H1 (cell line): ENCODE results near the gene MAP7D1. TPM values are rescaled to one million over a fixed set of nuclear protein-coding genes. Genes with fewer than 3 reads are reported as not detected.

Experiments
- CTCF ChIA-PET: fragments of 300-600 bp; sonication (Branson Sonifier 250); formaldehyde crosslinking; loops from one replicate; lab custom pipeline; 2021; ENCODE audit not compliant: partially characterized antibody; lab: Charles Lee
- POLR2A ChIA-PET: fragments of 300-600 bp; sonication (Branson Sonifier 250); formaldehyde crosslinking; loops from one replicate; lab custom pipeline; 2021; ENCODE audit warnings: inconsistent platforms; ENCODE audit not compliant: partially characterized antibody; lab: Charles Lee
- DNase-seq, 2 experiments: peaks; one replicate each; pipeline versions ENCODE4 v3.0.0 to v3.0.0-alpha.2; 2010 to 2022; ENCODE audit warnings: low spot score in 2 of 2, low read depth in 1 of 2, mixed read lengths in 1 of 2
- FAIRE-seq: peaks from 2 replicates; lab custom pipeline; 2011; peaks lifted over from hg19 to GRCh38; lab: Jason Lieb, UNC
- H2AFZ ChIP-seq: 2 replicates; pipeline ENCODE4 v1.8.1; 2012; ENCODE audit warnings: low read length, inconsistent platforms
- H2AK5ac ChIP-seq: 2 replicates; pipeline ENCODE4 v1.6.1; 2013; ENCODE audit warnings: low read depth, low read length
- H2BK120ac ChIP-seq: replicated peaks from 2 replicates; pipeline ENCODE3; 2013; ENCODE audit warnings: low read depth, low read length, inconsistent platforms
- H2BK12ac ChIP-seq: 2 replicates; pipeline ENCODE4 v1.6.1; 2013; ENCODE audit warnings: low read depth, low read length
- H2BK15ac ChIP-seq: 2 replicates; pipeline ENCODE4 v1.6.1; 2013; ENCODE audit warnings: low read length
- H2BK20ac ChIP-seq: 2 replicates; pipeline ENCODE4 v1.6.1; 2013; ENCODE audit warnings: low read length
- H2BK5ac ChIP-seq: 2 replicates; pipeline ENCODE4 v1.6.1; 2013; ENCODE audit warnings: low read depth, low read length
- H3K14ac ChIP-seq: 2 replicates; pipeline ENCODE4 v1.6.1; 2013; ENCODE audit warnings: inconsistent platforms; ENCODE audit not compliant: insufficient read length
- H3K18ac ChIP-seq: 2 replicates; pipeline ENCODE4 v1.6.1; 2013; ENCODE audit warnings: low read length; ENCODE audit errors: extremely low read depth
- H3K23ac ChIP-seq: 2 replicates; pipeline ENCODE4 v1.6.1; 2013; ENCODE audit warnings: inconsistent platforms; ENCODE audit not compliant: insufficient read length
- H3K23me2 ChIP-seq: 2 replicates; pipeline ENCODE4 v1.6.1; 2013; ENCODE audit warnings: low read depth, low read length
- H3K27ac ChIP-seq: 2 replicates; pipeline ENCODE4 v1.6.1; 2011; ENCODE audit warnings: low read depth, low read length, inconsistent platforms
- H3K27me3 ChIP-seq, 4 experiments: replicated peaks in 1 of 4; 1 replicate in 1 of 4; 2 replicates in 3 of 4; pipeline versions ENCODE4 v1.6.1 to v1.8.1; 2011 to 2013; ENCODE audit warnings: low read length in 3 of 4, mild to moderate bottlenecking in 3 of 4, inconsistent platforms in 2 of 4, mixed read lengths in 2 of 4, moderate library complexity in 1 of 4; ENCODE audit not compliant: control insufficient read depth in 3 of 4, insufficient read depth in 3 of 4; ENCODE audit errors: extremely low read depth in 1 of 4
- H3K36me3 ChIP-seq, 4 experiments: 2 replicates each; pipeline versions ENCODE4 v1.6.1 to v1.8.1; 2011 to 2013; ENCODE audit warnings: mild to moderate bottlenecking in 4 of 4, low read length in 3 of 4, moderate library complexity in 2 of 4, control low read depth in 1 of 4, inconsistent platforms in 1 of 4; ENCODE audit not compliant: insufficient read depth in 4 of 4, control insufficient read depth in 2 of 4
- H3K4ac ChIP-seq: replicated peaks from 2 replicates; pipeline ENCODE3; 2013; ENCODE audit warnings: low read length, low read depth, mixed read lengths, inconsistent platforms; ENCODE audit not compliant: insufficient read length
- H3K4me1 ChIP-seq, 4 experiments: replicated peaks in 1 of 4; 1 replicate in 1 of 4; 2 replicates in 3 of 4; pipeline versions ENCODE4 v1.6.1 to v1.8.1; 2011 to 2013; ENCODE audit warnings: low read length in 3 of 4, inconsistent platforms in 2 of 4, mixed read lengths in 1 of 4; ENCODE audit not compliant: insufficient read depth in 4 of 4, control insufficient read depth in 3 of 4
- H3K4me2 ChIP-seq, 2 experiments: 2 replicates each; pipeline versions ENCODE4 v1.6.1 to v1.8.1; 2011 to 2013; ENCODE audit warnings: low read depth in 2 of 2, low read length in 2 of 2, control low read depth in 1 of 2, inconsistent platforms in 1 of 2, mild to moderate bottlenecking in 1 of 2; ENCODE audit not compliant: insufficient read depth in 1 of 2
- H3K4me3 ChIP-seq, 4 experiments: fragments of 200-600, 300-600 bp in 1 of 4; sonication (generic), shearing (Covaris generic), sonication (Bioruptor Twin) in 1 of 4; 2 replicates each; pipeline versions ENCODE4 v1.5.1 to v1.8.1; 2011 to 2016; ENCODE audit warnings: low read length in 4 of 4, low read depth in 3 of 4, control low read depth in 2 of 4, inconsistent platforms in 2 of 4, mild to moderate bottlenecking in 2 of 4, mixed read lengths in 1 of 4, moderate library complexity in 1 of 4; ENCODE audit not compliant: insufficient read depth in 2 of 4; ENCODE audit errors: extremely low read depth in 1 of 4
- H3K56ac ChIP-seq: replicated peaks from 2 replicates; pipeline ENCODE3; 2013; ENCODE audit warnings: low read depth, mild to moderate bottlenecking, mixed read lengths, low read length, inconsistent platforms; ENCODE audit not compliant: insufficient read length
- H3K79me1 ChIP-seq: 2 replicates; pipeline ENCODE4 v1.6.1; 2013; ENCODE audit warnings: low read depth, low read length, control low read depth
- H3K79me2 ChIP-seq, 2 experiments: 2 replicates each; pipeline versions ENCODE4 v1.6.1 to v1.8.1; 2012 to 2013; ENCODE audit warnings: low read length in 2 of 2, mild to moderate bottlenecking in 2 of 2, inconsistent platforms in 1 of 2; ENCODE audit not compliant: insufficient read depth in 2 of 2, control insufficient read depth in 1 of 2
- H3K9ac ChIP-seq, 4 experiments: replicated peaks in 1 of 4; 1 replicate in 1 of 4; 2 replicates in 3 of 4; pipeline versions ENCODE4 v1.6.1 to v1.8.1; 2011 to 2013; ENCODE audit warnings: low read depth in 3 of 4, low read length in 3 of 4, control low read depth in 2 of 4, mild to moderate bottlenecking in 2 of 4, moderate library complexity in 2 of 4, inconsistent platforms in 1 of 4; ENCODE audit errors: extremely low read depth in 1 of 4
- H3K9me3 ChIP-seq, 2 experiments: 2 replicates each; pipeline versions ENCODE4 v1.6.1 to v1.8.1; 2012 to 2013; ENCODE audit warnings: mild to moderate bottlenecking in 2 of 2, moderate library complexity in 2 of 2, control low read depth in 1 of 2, inconsistent platforms in 1 of 2, low read depth in 1 of 2, low read length in 1 of 2, mixed read lengths in 1 of 2; ENCODE audit not compliant: insufficient read depth in 2 of 2
- H4K20me1 ChIP-seq, 2 experiments: replicated peaks in 1 of 2; 2 replicates each; pipeline versions ENCODE3 to v1.8.1; 2011 to 2013; ENCODE audit warnings: inconsistent platforms in 2 of 2, low read length in 2 of 2, mild to moderate bottlenecking in 1 of 2; ENCODE audit not compliant: insufficient read depth in 2 of 2, control insufficient read depth in 1 of 2
- H4K5ac ChIP-seq: 2 replicates; pipeline ENCODE4 v1.6.1; 2013; ENCODE audit warnings: low read length, low read depth, mixed read lengths, inconsistent platforms; ENCODE audit not compliant: insufficient read length
- H4K8ac ChIP-seq: 2 replicates; pipeline ENCODE4 v1.8.0; 2013; ENCODE audit warnings: mild to moderate bottlenecking, moderate library complexity, low read length, inconsistent platforms; ENCODE audit not compliant: insufficient read depth; ENCODE audit errors: extremely low read depth
- H4K91ac ChIP-seq: replicated peaks from 2 replicates; pipeline ENCODE3; 2013; ENCODE audit warnings: low read length, mixed read lengths, inconsistent platforms; ENCODE audit not compliant: insufficient read length
- ASH2L ChIP-seq: fragments of 200-600, 300-600 bp; sonication (generic); IDR thresholded peaks from one replicate; pipeline ENCODE4 v1.7.1; 2017; ENCODE audit warnings: low read length
- BRCA1 ChIP-seq: IDR thresholded peaks from 2 replicates; pipeline ENCODE4 v1.6.1; 2012; ENCODE audit warnings: low read depth, low read length, improper control_type of control experiment
- HDAC6 ChIP-seq: IDR thresholded peaks from one replicate; pipeline ENCODE4 v1.7.1; 2012; ENCODE audit warnings: low read depth, mild to moderate bottlenecking, inconsistent platforms, low read length, moderate library complexity
- KDM1A ChIP-seq: fragments of 200-600, 300-600 bp; sonication (generic); IDR thresholded peaks from 2 replicates; pipeline ENCODE4 v1.7.1; 2016; ENCODE audit warnings: mild to moderate bottlenecking, low read length, borderline replicate concordance
- MAFK ChIP-seq: IDR thresholded peaks from 2 replicates; pipeline ENCODE4 v1.6.1; 2012; ENCODE audit warnings: low read depth, mild to moderate bottlenecking, improper control_type of control experiment, low read length
- POU5F1 ChIP-seq: IDR thresholded peaks from 2 replicates; pipeline ENCODE4 v1.6.1; 2011; ENCODE audit warnings: low read depth, mild to moderate bottlenecking, low read length, moderate library complexity
- RAD21 ChIP-seq, 2 experiments: IDR thresholded peaks in 1 of 2; conservative IDR thresholded peaks in 1 of 2; 2 replicates each; pipeline ENCODE4 v1.6.1; 2011; ENCODE audit warnings: low read depth in 2 of 2, low read length in 2 of 2, improper control_type of control experiment in 1 of 2, inconsistent platforms in 1 of 2, mild to moderate bottlenecking in 1 of 2, moderate library complexity in 1 of 2
- SIX5 ChIP-seq: IDR thresholded peaks from 2 replicates; pipeline ENCODE4 v1.6.1; 2011; ENCODE audit warnings: mild to moderate bottlenecking, low read depth, low read length
- SP4 ChIP-seq: IDR thresholded peaks from 2 replicates; pipeline ENCODE4 v1.6.1; 2012; ENCODE audit warnings: low read length, inconsistent platforms
- SUZ12 ChIP-seq: fragments of 200-600 bp; sonication (generic); IDR thresholded peaks from 2 replicates; pipeline ENCODE4 v1.6.1; 2012; ENCODE audit warnings: mild to moderate bottlenecking, inconsistent platforms, low read length, moderate library complexity, mixed read lengths
- TBP ChIP-seq: IDR thresholded peaks from 2 replicates; pipeline ENCODE4 v1.6.1; 2011; ENCODE audit warnings: low read depth, low read length, improper control_type of control experiment
- TCF12 ChIP-seq: IDR thresholded peaks from 2 replicates; pipeline ENCODE4 v1.6.1; 2011; ENCODE audit warnings: low read depth, mild to moderate bottlenecking, low read length
- YY1 ChIP-seq: IDR thresholded peaks from 2 replicates; pipeline ENCODE4 v1.6.1; 2011; ENCODE audit warnings: low read depth, mild to moderate bottlenecking, low read length
- WGBS, 2 experiments: shearing (Covaris generic) in 1 of 2; methylation state at CpG; one replicate each; pipeline versions ENCODE4 v1.1.6 to v1.1.7; 2013 to 2015; ENCODE audit warnings: low lambda C conversion rate in 2 of 2, mixed read lengths in 2 of 2, inconsistent platforms in 1 of 2, low coverage in 1 of 2, missing lambda C conversion rate in 1 of 2; ENCODE audit not compliant: insufficient replicate concordance in 2 of 2, insufficient coverage in 1 of 2, insufficient read length in 1 of 2; ENCODE audit errors: extremely low coverage in 1 of 2, missing lambda C conversion rate in 1 of 2; 5-methylcytosine and 5-hydroxymethylcytosine counted together
- polyA plus RNA-seq, 7 experiments: library from polyadenylated mRNA; depleted of rRNA in 3 of 7; stranded (reverse) in 5 of 7; unstranded in 2 of 7; fragments of >200 nt in 5 of 7; fragments of 200-250 nt in 2 of 7; gene quantifications; 1 replicate in 5 of 7; 2 replicates in 1 of 7; 4 replicates in 1 of 7; pipeline versions ENCODE4 v1.2.1 to v1.2.3, GENCODE V29; 2011 to 2013; ENCODE audit warnings: missing spikeins in 2 of 7, mixed read lengths in 2 of 7
- total RNA-seq: library from RNA; stranded (reverse); fragmentation: NEBNext Ultra II Directional; extraction: Animal tissue kit (Norgen Biotek cat#: 25700); gene quantifications from 2 replicates; pipeline ENCODE4 v1.2.1, GENCODE V29; 2021
- TF ChIP-seq, protein P1 (sequence below): IDR thresholded peaks from 2 replicates; pipeline ENCODE4 v1.6.1; 2011; ENCODE audit warnings: low read depth, mild to moderate bottlenecking, low read length; ENCODE audit not compliant: insufficient read depth

The MAP7D1 gene
- total and polyA plus RNA-seq, 2 of the 8 experiments (the other 6 are each of a cell fraction or from before 2014, with no cell fraction given), result 18.2 to 52.4 TPM

DNA sequence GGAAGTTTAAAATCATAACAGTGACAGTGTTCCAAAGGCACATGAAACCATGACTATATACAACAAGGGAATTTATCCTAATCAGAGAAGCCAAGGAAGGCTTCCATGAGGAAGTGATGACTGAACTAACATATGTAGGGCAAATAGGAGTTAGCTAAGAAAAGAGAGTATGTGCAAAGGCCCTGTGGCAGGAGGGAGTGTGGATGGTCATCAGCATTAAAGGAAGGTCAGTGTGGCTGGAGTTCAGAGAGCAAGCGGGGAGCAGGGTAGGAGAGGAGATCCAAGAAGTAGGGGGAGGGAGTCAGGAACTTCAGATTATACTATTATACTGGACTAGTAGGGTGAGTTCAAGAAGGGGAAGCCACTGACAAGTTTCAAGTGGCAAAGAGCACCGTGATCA, 8.4 kb downstream of the MAP7D1 start:
- Histone ChIP-seq H2BK120ac (no peak overlapping the region), H3K9ac (no peak overlapping the region), H4K5ac (no peak overlapping the region), H3K14ac (no peak overlapping the region), H3K23me2 (no peaks in the 10 kb centered on the region), H4K20me1 (peaks cover 0 to 25% of the 10 kb centered on the region in 2 experiments), H3K4me2 (no peak overlapping the region), H4K8ac (no peak overlapping the region), H2BK12ac (no peak overlapping the region), H2AFZ (no peak overlapping the region), H3K18ac (no peak overlapping the region), H3K56ac (no peak overlapping the region), H3K9me3 (no peaks in the 10 kb centered on the region), H4K91ac (no peak overlapping the region), H3K4me1 (peaks cover 0 to 16% (median 7%) of the 10 kb centered on the region in 4 experiments; a peak in 6 of 7 replicates), H2BK15ac (no peak overlapping the region), H3K27ac (no peak overlapping the region), H3K36me3 (no peaks in the 10 kb centered on the region), H3K79me2 (peaks cover 0 to 34% of the 10 kb centered on the region in 2 experiments; a peak in 3 of 4 replicates), H3K27me3 (no peaks in the 10 kb centered on the region), H3K79me1 (peaks cover 5% of the 10 kb centered on the region; the same call in 1 of the 2 replicates), H3K4me3 (no peak overlapping the region), H2BK20ac (no peak overlapping the region), H3K23ac (no peak overlapping the region), H3K4ac (no peak overlapping the region), H2BK5ac (no peak overlapping the region), H2AK5ac (no peak overlapping the region; the same call in 1 of the 2 replicates)
- ChIA-PET CTCF (interaction anchor here (1.4 to 17.6 kb wide), 4 partner anchors 9 to 24 kb away, joined by 5 to 233 read pairs (median 74); partner anchors contain the start of gene TRAPPC3), POLR2A (interaction anchor here (1.2 to 1.4 kb wide), 2 partner anchors 11 to 67 kb away, joined by 4 to 5 read pairs; no protein-coding TSS in a partner anchor)
- DNase-seq, result no peak
- no peak for FAIRE-seq
- WGBS, 2 experiments, result 86% methylated on average over 2 of the region's 2 CpGs; no CpG with 5 or more reads in 1 of the 2 experiments
- TF ChIP-seq KDM1A, result no peak
- TF ChIP-seq POU5F1, result no peak
- TF ChIP-seq MAFK, result no peak
- TF ChIP-seq HDAC6, result no peak
- no peak for TF ChIP-seq TBP
- TF ChIP-seq ASH2L, result no peak
- TF ChIP-seq BRCA1, result no peak
- TF ChIP-seq TCF12, result no peak
- no peak for TF ChIP-seq YY1
- TF ChIP-seq, protein P1, sequence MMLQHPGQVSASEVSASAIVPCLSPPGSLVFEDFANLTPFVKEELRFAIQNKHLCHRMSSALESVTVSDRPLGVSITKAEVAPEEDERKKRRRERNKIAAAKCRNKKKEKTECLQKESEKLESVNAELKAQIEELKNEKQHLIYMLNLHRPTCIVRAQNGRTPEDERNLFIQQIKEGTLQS, result no peak
- TF ChIP-seq SIX5, result no peak
- TF ChIP-seq SUZ12, result no peak
- TF ChIP-seq RAD21 (IDR thresholded peaks at IDR 0.05 in 1 of 2, conservative IDR thresholded peaks at IDR 0.05 in 1 of 2; ENCODE audit: low read depth in 2 of 2, low read length in 2 of 2), result no peak
- no peak for TF ChIP-seq SP4
